DOHH2 (cell line): ENCODE results near the gene NOXO1.

Experiments used
- H3F3A ChIP-seq: fragments of 200-600 bp; sonication (generic), shearing (Covaris generic); 2 replicates; pipeline ENCODE4 v1.6.0; 2016; ENCODE audit warnings: antibody characterized with exemption, mild to moderate bottlenecking; ENCODE audit not compliant: control insufficient read depth, insufficient read depth
- H3K27ac ChIP-seq: fragments of 200-600 bp; sonication (generic); 2 replicates; pipeline ENCODE4 v1.5.1; 2014; ENCODE audit warnings: low read depth, mild to moderate bottlenecking, low read length, moderate library complexity
- H3K27me3 ChIP-seq: fragments of 200-600 bp; sonication (generic); 2 replicates; pipeline ENCODE4 v1.6.1; 2014; ENCODE audit warnings: mild to moderate bottlenecking, low read length, mixed read lengths; ENCODE audit not compliant: control insufficient read depth
- H3K36me3 ChIP-seq: fragments of 200-600 bp; sonication (generic); 2 replicates; pipeline ENCODE4 v1.6.1; 2014; ENCODE audit warnings: mild to moderate bottlenecking, low read length, moderate library complexity, mixed read lengths; ENCODE audit not compliant: control insufficient read depth
- H3K4me1 ChIP-seq: fragments of 200-600 bp; sonication (generic); 2 replicates; pipeline ENCODE4 v1.6.1; 2014; ENCODE audit warnings: mild to moderate bottlenecking, low read length, mixed read lengths; ENCODE audit not compliant: control insufficient read depth
- H3K4me2 ChIP-seq: fragments of 200-600 bp; sonication (generic); 2 replicates; pipeline ENCODE4 v1.6.0; 2014; ENCODE audit warnings: mild to moderate bottlenecking, low read length, moderate library complexity
- H3K4me3 ChIP-seq: fragments of 200-600 bp; sonication (generic); 2 replicates; pipeline ENCODE4 v1.5.1; 2014; ENCODE audit warnings: mild to moderate bottlenecking, low read length, mixed read lengths
- H3K79me2 ChIP-seq: fragments of 200-600 bp; sonication (generic); 2 replicates; pipeline ENCODE4 v1.6.1; 2014; ENCODE audit warnings: mild to moderate bottlenecking, low read length, mixed read lengths; ENCODE audit not compliant: control insufficient read depth
- H3K9me2 ChIP-seq: fragments of 200-600 bp; sonication (generic); replicated peaks from 2 replicates; pipeline ENCODE4 v1.6.1; 2014; ENCODE audit warnings: mild to moderate bottlenecking, low read length, mixed read lengths; ENCODE audit not compliant: control insufficient read depth
- H3K9me3 ChIP-seq: fragments of 200-600 bp; sonication (generic); 2 replicates; pipeline ENCODE4 v1.6.1; 2014; ENCODE audit warnings: antibody characterized with exemption, low read length, mixed read lengths; ENCODE audit not compliant: control insufficient read depth, insufficient read depth
- H4K20me1 ChIP-seq: fragments of 200-600 bp; sonication (generic); 2 replicates; pipeline ENCODE4 v1.6.0; 2014; ENCODE audit warnings: low read depth, mild to moderate bottlenecking, antibody characterized with exemption, low read length, moderate library complexity; ENCODE audit not compliant: control insufficient read depth, insufficient read depth
- CTCF ChIP-seq: fragments of 200-600 bp; sonication (generic); IDR thresholded peaks from one replicate; pipeline ENCODE4 v1.5.1; 2014; ENCODE audit warnings: antibody characterized with exemption, mild to moderate bottlenecking, low read depth, low read length; ENCODE audit not compliant: poor library complexity, severe bottlenecking
- EZH2phosphoT487 ChIP-seq: fragments of 200-600 bp; sonication (generic); IDR thresholded peaks from 2 replicates; pipeline ENCODE4 v1.6.1; 2017; ENCODE audit warnings: borderline replicate concordance, mild to moderate bottlenecking, antibody characterized with exemption, low read length, moderate library complexity, mixed read lengths

Gene NOXO1

GRCh38 chr16:1987198-1987597 is 5.9 kb upstream of the NOXO1 start:
- H3K79me2 ChIP-seq = peaks cover 17% of the 10 kb centered on the region
- H3K4me3 ChIP-seq = no peak overlapping the region
- peaks cover 18% of the 10 kb centered on the region for H3F3A ChIP-seq
- peaks cover 34% of the 10 kb centered on the region for H3K27me3 ChIP-seq
- no peak overlapping the region for H3K27ac ChIP-seq
- no peaks in the 10 kb centered on the region for H3K9me3 ChIP-seq
- peaks cover 40% of the 10 kb centered on the region for H3K4me1 ChIP-seq
- TF ChIP-seq EZH2phosphoT487 (no peak), CTCF (no peak)
- H3K36me3 ChIP-seq = peaks cover 27% of the 10 kb centered on the region
- no peaks in the 10 kb centered on the region for H4K20me1 ChIP-seq
- H3K4me2 ChIP-seq = no peak overlapping the region
- H3K9me2 ChIP-seq = no peaks in the 10 kb centered on the region

- H3F3A ChIP-seq = peaks cover 17% of the 10 kb centered on the region
- H3K36me3 ChIP-seq = peaks cover 27% of the 10 kb centered on the region
- no peak for TF ChIP-seq EZH2phosphoT487
- TF ChIP-seq CTCF = no peak
- H3K4me1 ChIP-seq = peaks cover 34% of the 10 kb centered on the region
- H3K79me2 ChIP-seq = peaks cover 17% of the 10 kb centered on the region
- H3K9me3 ChIP-seq = no peaks in the 10 kb centered on the region
- H3K27me3 ChIP-seq = peaks cover 45% of the 10 kb centered on the region
- H3K4me2 ChIP-seq = peak overlapping the region; percentile 99
- H3K27ac ChIP-seq = no peak overlapping the region
- no peaks in the 10 kb centered on the region for H4K20me1 ChIP-seq
- H3K4me3 ChIP-seq = peak overlapping the region; percentile 98
- no peaks in the 10 kb centered on the region for H3K9me2 ChIP-seq
These were observed 4.3 kb upstream of the NOXO1 start for GRCh38 chr16:1985466-1986150.

- peak overlapping the region; percentile 37 for H3K27ac ChIP-seq
These were observed 3.3 kb upstream of the NOXO1 start for GRCh38 chr16:1984347-1985225.

More at GRCh38 chr16:1984347-1985225, 3.3 kb upstream of the NOXO1 start:
- Histone ChIP-seq H3K79me2 (peaks cover 17% of the 10 kb centered on the region), H3K4me3 (peak overlapping the region; percentile 98), H3K9me2 (no peaks in the 10 kb centered on the region), H3K9me3 (no peaks in the 10 kb centered on the region), H3F3A (peaks cover 17% of the 10 kb centered on the region), H3K4me1 (peaks cover 30% of the 10 kb centered on the region), H3K4me2 (peak overlapping the region; percentile 99), H3K36me3 (peaks cover 27% of the 10 kb centered on the region), H4K20me1 (no peaks in the 10 kb centered on the region), H3K27me3 (peaks cover 44% of the 10 kb centered on the region)
- TF ChIP-seq CTCF = no peak
- TF ChIP-seq EZH2phosphoT487 = no peak
